ENCODE data around the gene MRPS14.

The MRPS14 gene

DNA sequence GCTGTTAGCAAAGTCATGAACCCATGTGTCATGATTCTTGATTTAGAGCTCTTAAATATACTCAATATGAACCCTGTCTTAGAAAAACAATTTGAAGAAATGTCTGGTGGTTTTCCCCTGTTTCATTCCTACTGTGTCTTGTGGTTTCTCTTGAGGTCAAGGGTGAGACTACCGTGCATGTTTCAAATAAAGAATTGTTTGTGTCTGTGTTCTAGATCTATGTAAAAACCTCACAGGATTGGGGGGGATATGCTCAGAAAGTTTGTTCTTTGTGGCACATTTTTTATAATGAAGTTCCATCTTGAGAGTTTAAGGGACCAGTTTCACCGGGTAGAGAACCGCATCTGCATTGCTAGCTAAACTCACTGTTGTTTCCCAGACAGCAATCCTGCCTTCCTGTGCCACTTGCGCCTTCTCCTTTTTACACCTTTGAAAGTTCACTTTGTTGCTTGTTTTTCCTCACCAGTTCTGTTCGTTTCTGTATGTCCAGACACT, 54.4 kb downstream of the MRPS14 start:
- no peak overlapping the region for H3K4me3 ChIP-seq (ENCODE audit: control insufficient read depth, low read depth, low read length)
- peak; percentile 76 for DNase-seq (ENCODE audit: low read depth)
- TF ChIP-seq, protein P1, sequence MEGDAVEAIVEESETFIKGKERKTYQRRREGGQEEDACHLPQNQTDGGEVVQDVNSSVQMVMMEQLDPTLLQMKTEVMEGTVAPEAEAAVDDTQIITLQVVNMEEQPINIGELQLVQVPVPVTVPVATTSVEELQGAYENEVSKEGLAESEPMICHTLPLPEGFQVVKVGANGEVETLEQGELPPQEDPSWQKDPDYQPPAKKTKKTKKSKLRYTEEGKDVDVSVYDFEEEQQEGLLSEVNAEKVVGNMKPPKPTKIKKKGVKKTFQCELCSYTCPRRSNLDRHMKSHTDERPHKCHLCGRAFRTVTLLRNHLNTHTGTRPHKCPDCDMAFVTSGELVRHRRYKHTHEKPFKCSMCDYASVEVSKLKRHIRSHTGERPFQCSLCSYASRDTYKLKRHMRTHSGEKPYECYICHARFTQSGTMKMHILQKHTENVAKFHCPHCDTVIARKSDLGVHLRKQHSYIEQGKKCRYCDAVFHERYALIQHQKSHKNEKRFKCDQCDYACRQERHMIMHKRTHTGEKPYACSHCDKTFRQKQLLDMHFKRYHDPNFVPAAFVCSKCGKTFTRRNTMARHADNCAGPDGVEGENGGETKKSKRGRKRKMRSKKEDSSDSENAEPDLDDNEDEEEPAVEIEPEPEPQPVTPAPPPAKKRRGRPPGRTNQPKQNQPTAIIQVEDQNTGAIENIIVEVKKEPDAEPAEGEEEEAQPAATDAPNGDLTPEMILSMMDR (conservative IDR thresholded peaks at IDR 0.05; ENCODE audit: control insufficient read depth, insufficient read depth, low read depth, low read length): no peak

DNA sequence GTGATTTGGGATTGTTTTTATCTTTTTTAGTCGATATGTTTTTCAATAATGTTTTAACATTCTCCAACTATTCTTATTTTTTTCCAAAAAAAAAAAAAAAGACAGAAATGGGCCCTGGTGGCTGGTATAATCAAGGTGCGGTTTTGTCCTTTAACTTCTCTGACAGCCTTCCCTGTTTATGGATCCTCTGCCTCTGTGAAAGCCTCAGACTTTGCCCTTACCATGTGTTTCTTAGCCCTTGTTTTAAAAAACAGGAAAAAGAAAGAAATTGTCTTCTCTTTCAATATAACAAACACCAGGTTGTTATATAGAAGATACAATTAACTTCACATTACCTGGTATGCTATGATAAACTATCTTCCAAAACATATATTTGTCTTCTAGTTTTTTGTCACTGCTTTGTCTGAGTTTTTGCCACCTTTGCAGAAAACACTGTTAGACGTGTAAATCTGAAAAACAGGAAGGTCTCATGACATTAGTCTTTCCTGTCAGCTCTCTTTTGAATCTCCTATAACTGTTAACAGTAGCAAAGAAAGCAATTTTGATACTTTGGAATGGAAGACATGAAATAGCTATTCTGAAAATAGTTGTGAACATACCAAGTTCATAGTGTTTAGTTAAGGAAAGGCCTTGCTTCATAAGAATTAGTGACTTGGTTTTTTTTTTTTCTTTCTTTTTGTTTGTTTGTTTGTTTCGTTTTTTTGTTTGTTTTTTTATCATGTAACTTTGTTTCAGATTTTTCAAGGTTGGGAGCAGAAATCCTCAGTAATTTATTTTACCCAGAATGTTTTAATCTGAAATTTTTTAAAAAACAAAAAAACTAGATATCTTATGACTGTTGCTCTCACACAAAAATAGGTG, 55.1 kb downstream of the MRPS14 start:
- no peak for DNase-seq (ENCODE audit: low read depth)
- no peak overlapping the region for H3K4me3 ChIP-seq (ENCODE audit: control insufficient read depth, low read depth, low read length)
- TF ChIP-seq, protein P1 (conservative IDR thresholded peaks at IDR 0.05; ENCODE audit: control insufficient read depth, insufficient read depth, low read depth, low read length): no peak

DNA sequence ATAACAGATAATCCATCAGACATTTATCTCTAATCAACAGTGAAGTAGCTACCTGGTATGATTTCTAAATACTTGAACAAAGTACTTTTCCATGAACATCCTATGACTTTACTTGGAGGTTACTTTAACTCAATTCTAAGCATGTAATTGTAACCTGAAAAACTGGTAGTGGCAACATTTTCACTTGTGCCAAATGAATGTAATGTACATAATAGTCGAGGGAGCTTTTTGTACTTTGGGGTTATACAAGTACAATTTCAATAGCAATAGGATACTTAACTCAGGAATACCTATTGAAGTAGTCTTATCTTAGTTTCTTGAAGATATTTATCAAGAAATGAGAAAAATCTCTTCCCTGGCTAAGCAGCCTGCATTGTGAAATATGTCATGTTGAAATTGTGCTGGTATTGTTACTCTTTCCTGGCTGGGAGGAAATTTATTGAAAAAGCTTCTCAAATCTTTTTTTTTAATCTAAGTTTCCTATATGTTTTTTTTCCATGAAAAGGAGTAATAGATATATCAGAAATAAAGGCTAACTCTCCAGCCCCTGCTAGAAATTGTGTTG, 57.1 kb downstream of the MRPS14 start:
- DNase-seq (ENCODE audit: low read depth): no peak
- H3K4me3 ChIP-seq (ENCODE audit: control insufficient read depth, low read depth, low read length): no peak overlapping the region
- TF ChIP-seq, protein P1 (conservative IDR thresholded peaks at IDR 0.05; ENCODE audit: control insufficient read depth, insufficient read depth, low read depth, low read length): no peak

DNA sequence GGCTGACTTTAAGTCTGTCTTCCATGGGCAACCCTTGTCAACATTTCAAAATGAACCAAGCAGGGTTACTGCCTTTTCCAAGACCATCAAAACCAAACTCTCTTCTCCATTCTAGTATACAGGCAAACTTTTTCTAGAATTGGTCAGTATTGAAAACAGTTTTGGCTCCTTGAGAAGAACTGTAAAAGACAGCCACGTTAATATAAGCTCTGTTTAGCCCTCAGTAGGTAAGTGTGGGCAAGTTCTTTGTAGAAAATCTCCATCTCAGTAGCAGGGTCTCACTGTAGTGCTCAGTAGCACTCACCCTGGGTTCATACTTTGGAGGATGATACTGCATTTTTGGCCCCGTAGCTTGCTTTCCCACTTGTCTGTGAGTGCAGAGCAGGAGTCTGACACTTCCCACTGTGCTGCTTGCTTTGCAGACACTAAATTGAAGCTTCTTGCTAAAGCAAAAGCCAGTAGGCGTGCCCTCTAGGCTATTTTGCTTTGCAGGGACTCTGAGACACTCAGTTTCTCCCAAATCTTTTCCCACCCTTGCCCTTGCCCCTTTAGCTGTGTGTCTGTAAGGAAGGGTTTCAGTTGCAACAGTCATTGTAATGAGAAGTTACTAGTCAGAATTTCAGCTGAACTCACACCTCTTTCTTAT, 57.7 kb downstream of the MRPS14 start:
- DNase-seq (ENCODE audit: low read depth): no peak
- H3K4me3 ChIP-seq (ENCODE audit: control insufficient read depth, low read depth, low read length): no peak overlapping the region
- TF ChIP-seq, protein P1 (conservative IDR thresholded peaks at IDR 0.05; ENCODE audit: control insufficient read depth, insufficient read depth, low read depth, low read length): no peak

DNA sequence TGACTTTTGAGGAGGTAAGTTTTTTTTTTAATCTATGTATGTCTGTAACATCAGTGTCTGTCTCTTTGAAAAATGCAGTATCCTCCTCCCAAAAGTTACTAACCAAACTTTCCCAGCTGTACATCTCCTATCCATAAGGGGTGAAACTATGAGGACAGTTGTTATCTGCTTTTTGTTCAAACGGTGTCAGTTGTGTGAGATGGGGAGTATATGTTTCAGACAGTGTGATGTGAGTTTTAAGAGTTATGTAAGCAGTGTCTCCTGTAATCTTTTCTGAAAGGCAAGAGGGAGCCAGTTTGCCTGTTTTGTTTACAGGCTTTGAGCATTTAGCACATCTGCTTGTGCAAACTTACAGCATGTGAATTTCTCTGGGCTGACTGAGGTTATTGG, 58.3 kb downstream of the MRPS14 start:
- H3K4me3 ChIP-seq (ENCODE audit: control insufficient read depth, low read depth, low read length): no peak overlapping the region
- DNase-seq (ENCODE audit: low read depth): no peak
- TF ChIP-seq, protein P1 (conservative IDR thresholded peaks at IDR 0.05; ENCODE audit: control insufficient read depth, insufficient read depth, low read depth, low read length): no peak

DNA sequence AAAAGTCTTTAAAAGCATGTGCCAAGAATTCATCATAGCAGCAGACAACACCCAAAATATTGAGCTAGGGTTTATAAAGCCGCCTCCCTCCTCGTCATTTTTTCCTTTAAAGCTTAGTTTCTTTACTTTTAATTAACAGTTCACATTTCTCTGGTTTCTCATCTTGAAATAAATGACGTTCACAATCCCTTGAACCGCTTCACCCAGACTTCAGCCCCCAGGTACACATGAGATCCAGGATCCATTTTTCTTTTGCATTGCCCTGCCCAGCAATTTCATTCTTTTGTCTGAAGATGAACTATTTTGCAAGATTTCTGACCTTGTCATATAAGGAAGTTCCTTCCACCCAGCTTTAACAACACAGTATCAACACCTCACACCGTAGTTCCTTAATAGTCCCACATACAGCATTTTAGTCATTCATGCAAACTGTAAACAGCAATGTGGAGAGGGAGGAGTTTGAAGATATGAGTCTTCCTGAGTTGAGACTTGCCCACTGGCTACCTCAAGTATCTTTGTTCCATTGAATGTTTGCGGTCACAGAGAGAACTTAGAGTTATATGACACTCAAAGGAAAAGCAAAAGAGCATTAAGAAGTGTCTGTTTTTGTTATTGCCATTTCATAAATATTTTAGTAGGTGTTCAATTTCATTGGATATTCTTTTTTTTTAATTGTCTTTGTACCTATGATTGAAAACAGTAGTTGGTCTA, 58.8 kb downstream of the MRPS14 start:
- TF ChIP-seq, protein P1 (conservative IDR thresholded peaks at IDR 0.05; ENCODE audit: control insufficient read depth, insufficient read depth, low read depth, low read length): no peak
- no peak overlapping the region for H3K4me3 ChIP-seq (ENCODE audit: control insufficient read depth, low read depth, low read length)

More for the DNA sequence above, 58.8 kb downstream of the MRPS14 start:
- peak; percentile 32 for DNase-seq (ENCODE audit: low read depth)
